ENCODE data around the gene NODAL.

Gene NODAL

GRCh38 chr10:70432561-70433263 lies 8.8 kb downstream of the NODAL start:
- FAIRE-seq: no peak

- FAIRE-seq: no peak
Measured at GRCh38 chr10:70432101-70432500, 9.4 kb downstream of the NODAL start.

- FAIRE-seq: no peak
Measured at GRCh38 chr10:70430493-70431445, 10.7 kb downstream of the NODAL start.

GRCh38 chr10:70426823-70427222 lies 14.7 kb downstream of the NODAL start:
- no peak for FAIRE-seq

GRCh38 chr10:70425096-70425495 lies 16.4 kb downstream of the NODAL start:
- no peak for FAIRE-seq

- FAIRE-seq: no peak
Measured at GRCh38 chr10:70424320-70424719, 17.2 kb downstream of the NODAL start.

GRCh38 chr10:70418713-70419112 lies 22.8 kb downstream of the NODAL start:
- FAIRE-seq: no peak

GRCh38 chr10:70418229-70418628 lies 23.3 kb downstream of the NODAL start:
- FAIRE-seq: no peak

- FAIRE-seq: no peak
Measured at GRCh38 chr10:70417568-70417967, 23.9 kb downstream of the NODAL start.

- FAIRE-seq: no peak
Measured at GRCh38 chr10:70412356-70412755, 29.1 kb downstream of the NODAL start.

- FAIRE-seq: no peak
Measured at GRCh38 chr10:70410608-70411007, 30.9 kb downstream of the NODAL start.

GRCh38 chr10:70409772-70410171 lies 31.7 kb downstream of the NODAL start:
- no peak for FAIRE-seq

- FAIRE-seq: no peak
Measured at GRCh38 chr10:70405037-70405824, 36.2 kb downstream of the NODAL start.

GRCh38 chr10:70404787-70405036 lies 36.8 kb downstream of the NODAL start:
- no peak for FAIRE-seq

GRCh38 chr10:70404036-70404786 lies 37.3 kb downstream of the NODAL start, which contains the start of gene EIF4EBP2:
EIF4EBP2 (plus strand) TSS chr10:70404145; CDS start chr10:70404402, 257 bp downstream.
- FAIRE-seq: no peak

GRCh38 chr10:70403483-70404035 lies 37.9 kb downstream of the NODAL start:
- no peak for FAIRE-seq

- FAIRE-seq: no peak
Measured at GRCh38 chr10:70399177-70399576, 42.3 kb downstream of the NODAL start.

- FAIRE-seq: no peak
Measured at GRCh38 chr10:70396140-70396539, 45.3 kb downstream of the NODAL start.

- FAIRE-seq: no peak
Measured at GRCh38 chr10:70391654-70392053, 49.8 kb downstream of the NODAL start.

Data from islet of Langerhans (tissue), 1 donor.